ENCODE data around the gene LRBA. TPM values are rescaled to one million over a fixed set of nuclear protein-coding genes. Genes with fewer than 3 reads are reported as not detected.
"Not testable (repeated sequence)": the region's sequence is repeated elsewhere in the genome, so short reads cannot be mapped to it uniquely, and the experiment has no call there.

The LRBA gene
- total and polyA plus RNA-seq, 2 of the 4 experiments (the other 2 are of a cell fraction): 10.2 to 51.6 TPM

- H3K4me2 ChIP-seq (ENCODE audit: low read depth, low read length); H3K79me1 ChIP-seq (ENCODE audit: low read depth in 1 of 2, low read length in 2 of 2); H2BK120ac ChIP-seq (ENCODE audit: low read depth, low read length); H2BK5ac ChIP-seq (ENCODE audit: low read depth, low read length, poor library complexity, severe bottlenecking); H3K9ac ChIP-seq (ENCODE audit: low read depth, low read length); H3K9me3 ChIP-seq (ENCODE audit: control insufficient read depth, insufficient read depth, low read length); intact Hi-C loops (cut with micrococcal nuclease); H3K4me3 ChIP-seq (ENCODE audit: insufficient read depth, low read depth, low read length); H3K23ac ChIP-seq (ENCODE audit: low read depth, low read length); CTCF ChIA-PET; H4K20me1 ChIP-seq (ENCODE audit: insufficient read depth, low read length); H3K56ac ChIP-seq (ENCODE audit: extremely low read depth, insufficient read depth, low read length); H3K9me1 ChIP-seq (ENCODE audit: insufficient read depth, low read length); H2BK20ac ChIP-seq (ENCODE audit: low read depth, low read length); dilution Hi-C loops (cut with HindIII; ENCODE audit: low sequenced_read_pairs, unreplicated experiment); H2AK9ac ChIP-seq (replicated peaks; ENCODE audit: low read depth, low read length, poor library complexity); H3K4ac ChIP-seq (ENCODE audit: low read depth, low read length); DNase-seq; H3K27ac ChIP-seq (ENCODE audit: insufficient read depth, low read length); H2AFZ ChIP-seq (replicated peaks; ENCODE audit: low read length, poor library complexity); H4K8ac ChIP-seq (ENCODE audit: low read depth in 2 of 2, low read length in 2 of 2); H3K4me1 ChIP-seq (ENCODE audit: control insufficient read depth, insufficient read depth, low read length); H2BK15ac ChIP-seq (ENCODE audit: low read depth, low read length); H3K27me3 ChIP-seq (ENCODE audit: control insufficient read depth, insufficient read depth, low read length); POLR2A ChIA-PET (ENCODE audit: unreplicated experiment); H2AK5ac ChIP-seq (ENCODE audit: low read depth, low read length); BruUV-seq (replicated peaks); H4K5ac ChIP-seq (ENCODE audit: low read depth, low read length); H3K14ac ChIP-seq (replicated peaks; ENCODE audit: low read depth, low read length); H3K36me3 ChIP-seq (ENCODE audit: control insufficient read depth, insufficient read depth, low read length); ATAC-seq (ENCODE audit: low read depth); in situ Hi-C loops (cut with MboI; ENCODE audit: low sequenced_read_pairs); H4K91ac ChIP-seq (ENCODE audit: insufficient read depth, low read depth, low read length); H3K18ac ChIP-seq (ENCODE audit: low read depth, low read length): not testable (repeated sequence)
- WGBS, 2 experiments (ENCODE audit: extremely low coverage in 2 of 2, insufficient read length in 1 of 2): no CpG with 5 or more reads among the region's 3 CpGs
Observed at GRCh38 chr4:150537911-150538310, 477.2 kb downstream of the LRBA start.
